ENCODE measurements around the gene SPATA31C1.

Gene SPATA31C1

DNA sequence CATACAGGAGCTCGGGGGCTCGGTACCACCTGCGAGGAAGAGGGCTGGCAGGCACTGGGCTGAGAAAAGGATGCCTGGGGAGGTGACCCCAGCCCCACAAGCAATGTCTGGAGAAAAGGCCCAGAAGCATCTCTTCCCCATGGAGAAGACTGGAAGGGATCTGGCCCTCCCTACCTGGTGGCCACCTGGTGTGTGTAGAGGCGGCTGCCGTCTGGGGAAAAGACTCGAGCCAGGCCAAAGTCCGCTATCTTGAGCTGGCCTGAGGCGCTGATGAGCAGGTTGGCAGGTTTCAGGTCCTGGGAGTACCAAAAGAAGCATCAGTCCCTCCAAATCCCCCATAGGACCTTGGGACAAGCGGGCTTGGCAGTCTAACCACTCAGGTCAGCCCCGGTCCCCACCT lies 52.8 kb downstream of the SPATA31C1 start:
- no peak for TF ChIP-seq JUND (IDR thresholded peaks at IDR 0.05; ENCODE audit: low read depth)
- in situ Hi-C loops (cut with HindIII; ENCODE audit: low pct_unique_long_range_greater_than_20kb, low sequenced_read_pairs), result no loop called here
- no peak for DNase-seq (ENCODE audit: low read depth in 1 of 2, low spot score in 1 of 2)

DNA sequence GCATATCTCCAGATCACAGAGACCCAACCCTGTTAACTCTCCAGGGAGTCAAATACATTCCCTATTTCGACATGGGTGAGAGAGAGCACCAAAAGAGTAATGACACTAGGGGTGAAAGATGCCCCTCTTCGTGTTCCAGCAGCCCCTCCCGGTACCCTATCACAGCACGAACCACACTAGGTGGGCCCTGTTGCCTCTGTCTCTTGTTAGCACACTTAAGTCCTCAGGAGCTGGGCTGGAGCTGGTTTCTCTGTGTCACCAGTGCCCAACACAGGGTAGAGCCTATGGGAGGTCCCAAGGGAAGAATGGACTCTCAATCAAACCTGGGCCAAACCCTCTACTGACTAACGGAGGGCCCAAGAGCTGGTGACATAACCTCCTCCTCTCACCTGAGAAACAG lies 55.4 kb downstream of the SPATA31C1 start:
- in situ Hi-C loops (cut with HindIII; ENCODE audit: low pct_unique_long_range_greater_than_20kb, low sequenced_read_pairs), result no loop called here

More for the DNA sequence above, 55.4 kb downstream of the SPATA31C1 start:
- DNase-seq (ENCODE audit: low read depth in 1 of 2, low spot score in 1 of 2), result no peak
- no peak for TF ChIP-seq JUND (IDR thresholded peaks at IDR 0.05; ENCODE audit: low read depth)

Measured in T47D (cell line).